SHP77 (cell line): Measurements from ENCODE around the gene DDX42.

Experiments used
- DNase-seq, 2 experiments: peaks; one replicate each; lab custom pipeline; 2025; lab: John Stamatoyannopoulos, UW

Gene DDX42

GRCh38 chr17:63823659-63824331 is 49.8 kb downstream of the DDX42 start:
- no peak for DNase-seq

DNA sequence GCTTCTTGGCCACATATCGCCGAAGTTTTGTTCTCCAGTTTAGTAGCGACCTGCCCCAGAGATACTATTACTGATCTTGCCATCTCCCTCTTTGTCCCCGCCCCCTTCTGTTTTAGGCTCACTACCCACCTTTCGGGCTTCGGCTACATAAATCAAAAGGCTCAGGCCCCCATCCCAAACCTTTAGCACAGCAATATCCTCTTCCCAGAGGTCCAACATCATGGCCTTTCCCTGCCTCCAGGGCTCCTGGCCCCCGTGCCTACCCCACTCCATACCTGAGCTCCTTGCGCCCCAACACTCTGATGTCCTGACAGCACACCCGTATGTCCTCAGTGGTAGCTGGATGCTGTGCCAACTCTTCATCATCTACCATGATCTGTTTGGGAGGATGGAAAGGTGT is 50.4 kb downstream of the DDX42 start:
- no peak for DNase-seq

GRCh38 chr17:63826468-63827001 is 52.6 kb downstream of the DDX42 start:
- DNase-seq = no peak

DNA sequence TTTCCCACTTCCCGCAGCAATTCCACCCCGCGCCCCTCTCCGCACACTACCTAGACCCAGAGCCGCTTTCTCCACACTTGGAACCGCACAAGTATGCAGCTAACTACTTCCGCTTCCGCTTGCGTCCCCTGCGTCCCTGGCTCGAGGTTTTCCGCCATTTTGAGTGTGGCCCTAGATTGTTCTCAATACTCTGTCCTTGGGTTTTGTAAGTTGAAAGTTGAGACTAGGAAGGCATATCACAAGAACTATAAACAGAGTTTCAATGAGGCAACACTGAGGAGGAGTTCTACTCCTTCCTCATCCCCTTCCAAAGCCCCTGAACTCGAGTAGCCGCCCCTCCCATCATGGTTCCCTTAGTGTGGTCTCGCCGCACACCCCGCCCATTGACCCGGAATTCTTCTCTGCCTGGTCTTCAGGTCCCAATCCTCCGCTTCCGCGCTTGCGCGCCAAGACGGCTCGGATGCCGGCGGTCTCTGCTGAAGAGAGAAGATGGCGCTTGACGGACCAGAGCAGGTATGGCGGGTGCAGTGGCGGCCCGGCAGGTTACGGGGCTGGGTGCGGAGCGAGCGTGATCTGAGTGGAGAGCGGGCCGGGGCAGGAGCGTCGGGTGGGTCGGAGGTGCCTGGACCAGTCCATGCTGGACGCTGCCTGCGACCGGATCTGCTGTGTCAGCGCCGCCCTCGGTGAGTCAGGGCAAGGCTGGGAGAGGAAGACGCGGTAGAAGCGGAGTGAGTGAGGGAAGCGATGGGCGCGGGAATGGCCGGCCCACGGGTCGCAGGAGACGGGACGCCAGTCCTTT is 53.2 kb downstream of the DDX42 start, which contains the start of the genes FTSJ3 and PSMC5:
TSS of gene FTSJ3 (minus strand) at position 662 of the 799 bp plus-strand sequence. CDS start 761 bp downstream, outside the sequence.
TSS of gene PSMC5 (plus strand) at position 430 of the 799 bp plus-strand sequence. CDS start at position 490, 60 bp downstream.
- peak; percentile 89 to 94 for DNase-seq

GRCh38 chr17:63827801-63828221 is 53.8 kb downstream of the DDX42 start:
- DNase-seq = no peak

GRCh38 chr17:63828936-63829335 is 55.0 kb downstream of the DDX42 start:
- DNase-seq = no peak

GRCh38 chr17:63830278-63830677 is 56.3 kb downstream of the DDX42 start:
- no peak for DNase-seq

GRCh38 chr17:63830904-63831491 is 57.0 kb downstream of the DDX42 start:
- no peak for DNase-seq

DNA sequence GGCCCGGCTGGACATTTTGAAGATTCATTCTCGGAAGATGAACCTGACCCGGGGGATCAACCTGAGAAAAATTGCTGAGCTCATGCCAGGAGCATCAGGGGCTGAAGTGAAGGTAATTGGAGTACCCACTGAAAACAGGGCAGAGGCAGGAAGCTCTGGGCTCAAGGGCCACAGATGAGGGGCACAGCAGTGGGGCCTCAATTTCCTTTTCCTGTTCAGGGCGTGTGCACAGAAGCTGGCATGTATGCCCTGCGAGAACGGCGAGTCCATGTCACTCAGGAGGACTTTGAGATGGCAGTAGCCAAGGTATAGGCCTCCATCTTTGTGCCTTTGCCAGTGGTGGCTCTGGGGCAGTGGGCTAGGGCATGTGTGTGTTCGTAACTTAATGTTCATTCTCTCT is 57.5 kb downstream of the DDX42 start:
- DNase-seq = no peak

DNA sequence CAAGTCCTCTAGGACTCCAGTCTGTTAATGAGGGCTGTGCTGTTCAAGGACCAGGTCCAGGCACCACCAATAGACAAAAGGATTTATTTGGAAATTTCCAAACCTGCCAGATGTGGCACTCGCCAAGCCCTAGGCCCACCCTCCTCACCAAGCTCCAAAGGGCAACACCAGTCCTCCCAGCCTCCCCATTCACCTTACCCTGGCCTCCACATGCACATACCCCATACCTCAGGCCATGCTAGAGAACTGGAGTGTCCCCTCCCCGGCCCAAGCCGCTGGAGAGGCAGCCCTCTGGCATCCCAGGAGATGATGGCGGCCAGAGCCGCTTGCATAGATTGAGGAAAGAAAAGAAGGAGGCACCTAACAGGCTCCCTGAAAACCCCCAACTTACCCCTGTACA is 58.0 kb downstream of the DDX42 start:
- DNase-seq = no peak

DNA sequence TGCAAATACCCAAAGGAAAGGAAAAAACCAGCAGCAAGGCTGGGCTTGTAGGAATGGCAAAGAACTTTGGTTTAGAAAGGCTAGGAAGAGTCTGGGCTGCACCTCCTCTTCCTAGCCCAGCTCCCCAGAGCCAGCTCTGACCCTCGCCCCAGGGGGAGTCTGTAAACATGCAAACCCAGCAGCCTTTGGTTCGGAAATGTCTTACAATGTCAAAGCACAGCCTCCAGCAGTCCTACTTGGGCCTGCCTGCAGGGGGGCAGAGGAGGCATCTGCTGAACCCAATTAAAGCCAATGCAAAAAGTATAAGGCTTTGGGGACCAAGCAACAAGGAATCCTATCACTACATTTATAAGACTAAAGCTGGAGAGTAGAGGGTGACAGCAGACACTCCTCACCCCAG is 58.5 kb downstream of the DDX42 start:
- no peak for DNase-seq

- no peak for DNase-seq
Measured at GRCh38 chr17:63833026-63833740, 59.2 kb downstream of the DDX42 start.

- DNase-seq = no peak
Measured at GRCh38 chr17:63833741-63834373, 59.9 kb downstream of the DDX42 start.

GRCh38 chr17:63834431-63835166 is 60.6 kb downstream of the DDX42 start:
- peak; percentile 57 to 66 for DNase-seq

GRCh38 chr17:63835167-63835720 is 61.3 kb downstream of the DDX42 start:
- DNase-seq = no peak

GRCh38 chr17:63836811-63837210 is 62.8 kb downstream of the DDX42 start:
- DNase-seq = no peak

DNA sequence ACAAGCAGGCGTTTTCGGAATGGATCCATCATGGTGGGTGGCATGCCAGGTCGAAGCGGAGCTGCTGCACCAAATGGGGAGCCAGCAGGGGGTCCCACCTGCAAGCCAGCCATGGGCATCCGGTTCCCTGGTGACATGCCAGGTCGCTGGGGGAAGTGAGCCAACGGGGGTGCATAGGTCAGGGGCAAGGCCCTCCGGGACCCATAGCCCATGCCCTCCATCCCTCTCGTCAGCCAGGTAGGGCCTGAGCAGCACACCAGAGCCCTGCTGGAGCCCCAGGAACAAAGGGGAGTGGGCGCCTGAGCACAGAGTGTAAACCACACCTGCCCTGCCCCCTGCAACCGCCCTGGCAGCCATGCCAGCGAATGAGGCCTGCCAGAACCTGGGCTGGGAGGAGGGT is 63.5 kb downstream of the DDX42 start:
- DNase-seq = no peak

DNA sequence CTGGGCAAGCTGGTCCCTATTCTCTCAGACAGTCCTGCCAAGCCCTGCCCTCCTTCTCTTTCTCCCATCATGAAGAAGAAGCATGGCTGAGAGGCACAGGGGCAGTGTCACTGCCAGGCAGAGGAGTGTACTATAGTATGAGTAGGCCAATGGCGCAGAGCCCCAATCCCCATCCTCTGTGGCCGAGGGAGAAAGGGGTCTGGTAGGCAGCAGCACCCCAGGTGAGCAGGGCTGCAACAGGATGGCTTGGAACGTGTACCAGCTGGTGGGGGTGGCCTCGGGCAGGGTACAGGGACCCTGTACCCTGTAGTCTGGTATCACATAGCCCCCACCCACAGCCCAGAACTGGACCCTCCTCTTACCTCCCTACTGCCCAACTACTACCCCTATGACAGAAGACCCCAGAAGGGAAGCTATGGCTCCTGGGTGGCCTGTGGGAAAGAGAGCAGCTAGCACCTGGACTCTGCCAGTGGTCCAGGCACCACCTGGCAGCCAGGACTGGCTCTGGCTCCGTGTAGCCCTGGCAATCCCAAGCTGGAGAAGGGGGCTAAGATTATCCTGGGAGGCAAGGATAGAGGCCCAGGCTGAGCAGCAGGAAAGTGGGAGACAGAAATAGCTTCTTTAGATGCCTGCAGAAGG is 64.1 kb downstream of the DDX42 start:
- no peak for DNase-seq

DNA sequence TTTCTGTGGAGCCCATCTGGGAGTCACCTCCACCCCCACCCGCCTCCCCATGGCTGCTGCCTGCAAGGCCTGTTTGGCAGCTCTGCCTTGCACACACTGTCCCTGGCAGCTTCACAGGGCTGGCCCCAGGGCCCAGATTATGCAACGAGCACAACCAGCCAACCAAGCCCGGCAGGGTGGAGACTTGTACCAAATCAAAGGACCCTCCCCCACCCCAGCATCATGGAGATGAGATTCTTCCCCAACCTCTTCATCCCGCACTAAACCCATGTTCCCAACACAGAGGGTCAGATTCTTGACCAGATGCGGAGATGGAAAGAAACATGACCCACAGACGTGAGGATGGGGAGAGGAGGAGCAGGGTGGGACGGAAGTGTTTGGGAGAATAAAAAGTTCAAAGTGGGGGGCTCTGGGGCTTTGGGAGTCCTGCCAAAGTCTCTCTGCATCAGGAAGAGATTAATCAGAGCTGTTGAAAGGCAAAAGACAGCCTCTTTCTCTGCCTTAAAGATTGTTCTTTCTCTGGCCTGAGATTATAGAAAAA is 64.7 kb downstream of the DDX42 start:
- no peak for DNase-seq
